ENCODE measurements around the gene GGTLC1.
"Not testable (repeated sequence)": the region's sequence is repeated elsewhere in the genome, so short reads cannot be mapped to it uniquely, and the experiment has no call there.

GGTLC1 gene

GRCh38 chr20:23994001-23994633 is 5.5 kb upstream of the GGTLC1 start:
- not testable (repeated sequence) for DNase-seq (ENCODE audit: low read depth in 3 of 3)

- DNase-seq (ENCODE audit: low read depth in 3 of 3) = not testable (repeated sequence)
Measured at GRCh38 chr20:23993440-23993839, 4.9 kb upstream of the GGTLC1 start.

GRCh38 chr20:23990296-23990695 is 1.7 kb upstream of the GGTLC1 start:
- not testable (repeated sequence) for DNase-seq (ENCODE audit: low read depth in 3 of 3)

GRCh38 chr20:23988966-23989365 is 387 bp upstream of the GGTLC1 start:
- not testable (repeated sequence) for DNase-seq (ENCODE audit: low read depth in 3 of 3)

- DNase-seq (ENCODE audit: low read depth in 3 of 3) = not testable (repeated sequence)
Measured at GRCh38 chr20:23986716-23987115, 1.9 kb downstream of the GGTLC1 start.

DNA sequence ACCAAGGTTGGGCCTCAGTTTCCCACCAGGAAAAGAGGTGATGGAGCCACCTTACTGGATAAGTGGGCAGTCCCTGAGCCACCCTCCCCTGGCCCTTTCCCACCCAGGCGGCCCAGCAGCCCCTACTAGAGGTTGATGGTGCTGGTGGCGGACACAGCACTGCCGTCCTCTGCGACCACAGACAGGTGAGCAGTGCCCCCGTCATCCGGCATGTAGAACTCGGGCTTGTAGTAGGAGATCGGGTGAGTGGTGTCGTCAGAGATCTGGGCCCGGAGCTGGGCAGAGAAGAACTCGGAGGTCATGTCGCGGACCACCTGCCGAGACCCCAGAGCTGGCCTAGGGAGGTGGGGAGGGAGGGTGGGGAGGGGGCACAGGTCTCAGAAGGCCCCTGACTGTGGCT is 2.3 kb downstream of the GGTLC1 start:
- not testable (repeated sequence) for DNase-seq (ENCODE audit: low read depth in 3 of 3)

DNA sequence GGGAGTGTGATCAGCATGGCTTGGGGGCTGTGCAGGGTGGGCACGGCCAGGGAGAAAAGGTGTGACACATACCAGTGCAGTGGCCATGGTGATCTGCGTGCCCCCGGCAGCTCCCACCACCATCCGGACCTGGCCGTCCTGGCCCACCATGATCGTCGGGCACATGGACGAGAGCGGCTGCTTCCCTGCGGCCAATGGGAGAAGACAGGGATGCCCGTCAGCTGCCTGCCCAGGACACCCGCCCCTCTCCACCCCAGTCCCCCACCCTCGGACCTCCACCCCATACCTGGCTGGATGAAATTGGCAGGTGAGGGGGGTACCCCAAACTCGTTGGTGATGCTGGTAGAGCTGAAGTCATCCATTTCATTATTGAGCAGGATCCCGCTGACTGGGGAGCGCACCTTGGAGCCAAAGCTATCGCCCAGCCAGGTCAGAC is 2.8 kb downstream of the GGTLC1 start:
- not testable (repeated sequence) for DNase-seq (ENCODE audit: low read depth in 3 of 3)

DNA sequence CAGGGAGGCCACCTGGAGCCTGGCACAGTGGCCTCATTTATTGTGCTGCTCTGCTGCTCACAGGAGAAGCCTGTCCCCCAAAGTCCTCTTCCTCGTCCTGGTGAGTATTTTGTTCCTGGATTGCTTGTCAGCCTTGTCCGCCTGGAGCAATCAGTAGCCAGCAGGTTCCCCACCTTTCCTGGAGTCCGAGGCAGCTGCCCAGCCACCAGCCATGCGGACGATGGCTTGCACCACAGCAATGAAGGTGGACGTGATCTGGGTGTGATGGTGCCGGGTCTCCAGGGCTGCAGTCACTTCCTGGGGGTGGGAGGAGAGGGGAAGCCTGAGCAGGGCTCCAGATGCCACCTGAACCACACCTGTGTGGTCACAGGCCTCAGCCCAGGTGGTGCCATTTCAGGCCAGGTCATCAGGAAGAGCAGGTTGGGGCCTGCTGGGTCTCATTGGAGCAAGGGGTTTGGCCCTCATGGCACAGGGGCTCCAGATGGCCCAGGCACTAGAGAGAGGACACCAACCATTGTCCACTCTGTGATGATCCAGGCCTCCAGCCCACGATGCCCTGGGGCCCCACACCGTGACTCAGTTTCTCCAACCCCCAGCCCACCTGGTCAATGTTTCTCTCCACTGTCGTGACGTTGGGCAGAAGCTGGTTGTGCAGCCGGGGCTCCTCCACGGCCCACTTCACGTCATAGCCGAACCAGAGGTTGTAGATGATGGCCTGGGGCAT is 3.4 kb downstream of the GGTLC1 start:
- DNase-seq (ENCODE audit: low read depth in 3 of 3) = not testable (repeated sequence)

- not testable (repeated sequence) for DNase-seq (ENCODE audit: low read depth in 3 of 3)
Measured at GRCh38 chr20:23984476-23985023, 4.0 kb downstream of the GGTLC1 start.

- not testable (repeated sequence) for DNase-seq (ENCODE audit: low read depth in 3 of 3)
Measured at GRCh38 chr20:23982112-23983018, 6.2 kb downstream of the GGTLC1 start.

GRCh38 chr20:23981526-23981925 is 7.1 kb downstream of the GGTLC1 start:
- not testable (repeated sequence) for DNase-seq (ENCODE audit: low read depth in 3 of 3)

- not testable (repeated sequence) for DNase-seq (ENCODE audit: low read depth in 3 of 3)
Measured at GRCh38 chr20:23981014-23981413, 7.6 kb downstream of the GGTLC1 start.

DNA sequence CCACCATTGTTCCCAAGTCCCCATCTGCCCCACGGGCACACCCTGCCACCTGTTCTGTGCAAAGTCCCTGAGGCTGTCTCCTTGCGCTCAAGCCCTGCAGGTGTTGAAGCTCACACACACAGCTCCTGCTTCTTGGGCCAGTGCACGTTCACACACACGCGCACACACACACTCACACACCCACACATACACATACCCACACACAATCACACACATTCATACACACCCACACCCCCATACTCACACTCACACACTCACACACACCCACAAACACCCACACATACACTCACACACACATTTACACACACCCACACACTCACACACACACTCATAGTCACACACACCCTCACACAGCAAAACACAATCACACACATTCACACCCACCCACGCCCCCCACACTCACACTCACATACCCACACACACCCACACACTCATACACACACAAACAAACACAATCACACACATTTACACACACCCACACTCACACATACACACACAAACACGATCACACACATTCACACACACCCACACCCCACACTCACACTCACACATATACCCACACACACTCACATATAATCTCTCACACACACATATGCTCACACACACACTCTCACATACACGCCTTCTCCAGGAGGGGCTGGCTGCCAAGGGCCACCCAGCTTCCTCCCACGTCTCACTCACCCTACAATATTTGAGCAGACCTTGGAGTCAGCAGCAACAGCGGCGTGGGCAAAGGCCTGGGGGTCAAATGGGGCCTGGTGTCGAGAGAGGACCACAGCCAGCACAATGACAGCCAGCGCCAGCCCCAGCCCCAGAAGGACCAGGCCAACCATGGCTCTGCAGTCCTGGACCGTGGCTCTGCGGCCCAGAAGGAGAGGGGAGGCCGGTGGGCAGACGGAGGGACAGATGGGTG is 8.4 kb downstream of the GGTLC1 start:
- DNase-seq (ENCODE audit: low read depth in 3 of 3) = not testable (repeated sequence)

DNA sequence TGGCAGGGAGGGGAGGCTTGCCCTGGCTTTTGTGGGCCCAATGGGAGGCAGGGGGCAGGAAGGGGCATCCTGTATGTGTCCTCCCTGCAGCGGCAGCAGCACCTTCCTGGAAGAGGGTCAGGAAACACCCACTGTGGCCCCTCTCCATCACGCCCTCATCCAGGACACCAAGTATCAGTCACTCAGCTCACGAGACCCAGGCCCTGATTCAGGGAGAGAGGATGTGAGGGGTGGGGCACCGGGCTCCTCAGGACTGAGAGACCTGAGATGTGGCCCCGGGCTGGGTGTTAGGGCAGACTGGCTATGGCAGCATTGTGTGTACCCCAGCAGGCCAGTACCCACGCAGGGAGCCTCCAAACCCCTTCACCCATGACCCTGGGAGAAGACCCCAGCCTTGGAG is 9.2 kb downstream of the GGTLC1 start:
- DNase-seq (ENCODE audit: low read depth in 3 of 3) = not testable (repeated sequence)

- DNase-seq (ENCODE audit: low read depth in 3 of 3) = not testable (repeated sequence)
Measured at GRCh38 chr20:23978457-23978856, 10.1 kb downstream of the GGTLC1 start.

DNA sequence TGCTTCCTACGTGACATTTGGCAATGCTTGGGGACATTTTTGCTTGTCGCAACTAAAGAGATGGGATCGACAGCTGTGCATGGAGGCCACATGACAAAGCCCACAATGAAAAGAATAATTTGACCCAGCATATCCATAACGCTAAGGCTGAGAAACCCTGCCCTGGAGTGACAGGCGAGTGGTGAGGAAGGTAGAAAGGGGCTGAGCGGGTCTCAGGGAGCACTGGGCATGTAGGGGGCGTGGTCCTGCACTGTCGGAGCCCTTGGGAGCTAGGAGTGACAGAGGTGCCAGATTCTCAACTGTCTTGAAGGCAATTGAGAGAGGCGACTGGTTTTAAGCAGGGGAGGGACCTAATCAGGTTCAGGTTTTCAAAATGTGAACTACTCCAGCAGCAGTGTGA is 13.6 kb downstream of the GGTLC1 start:
- no peak for DNase-seq (ENCODE audit: low read depth in 3 of 3)

DNA sequence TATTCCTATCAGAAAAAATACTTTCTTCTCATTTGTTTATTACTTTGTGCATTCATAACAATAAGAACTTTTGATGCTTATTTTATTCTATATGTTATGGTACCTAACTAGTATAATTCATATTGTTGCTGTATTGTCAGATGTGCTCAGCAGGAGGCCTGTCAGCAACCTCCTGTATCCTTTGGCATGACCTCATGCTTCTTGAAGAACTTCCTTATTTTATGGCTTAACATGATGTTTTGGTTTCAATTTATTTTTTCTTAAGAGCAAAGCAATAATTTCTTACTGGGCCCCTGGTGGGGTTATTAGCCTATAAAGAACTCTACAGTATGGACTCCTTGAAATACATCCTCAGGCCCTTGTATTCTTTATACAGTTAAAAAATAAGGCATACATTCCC is 17.3 kb downstream of the GGTLC1 start:
- DNase-seq (ENCODE audit: low read depth in 3 of 3) = no peak

DNA sequence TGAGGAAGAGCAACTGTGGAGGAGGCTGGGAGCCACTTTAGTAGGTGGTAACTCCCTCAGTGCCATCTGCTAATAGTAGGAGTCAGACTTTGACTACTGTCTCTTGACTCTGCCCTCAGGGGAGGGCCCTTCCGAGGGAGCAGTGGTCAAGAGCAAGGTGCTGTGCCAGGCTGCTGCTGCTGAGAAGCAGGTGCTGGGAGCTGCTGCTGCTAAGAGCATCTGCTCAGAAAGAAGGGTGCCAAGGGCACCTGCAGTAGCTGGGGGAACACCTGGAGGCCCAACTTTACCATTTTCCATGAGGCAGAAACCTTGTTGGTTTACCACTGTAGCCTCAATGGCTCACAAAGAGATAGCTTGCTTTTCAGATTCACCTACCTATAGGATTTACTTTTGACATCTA is 18.5 kb downstream of the GGTLC1 start:
- DNase-seq (ENCODE audit: low read depth in 3 of 3) = no peak

GRCh38 chr20:23967616-23967979 is 21.0 kb downstream of the GGTLC1 start:
- DNase-seq (ENCODE audit: low read depth in 3 of 3) = no peak

DNA sequence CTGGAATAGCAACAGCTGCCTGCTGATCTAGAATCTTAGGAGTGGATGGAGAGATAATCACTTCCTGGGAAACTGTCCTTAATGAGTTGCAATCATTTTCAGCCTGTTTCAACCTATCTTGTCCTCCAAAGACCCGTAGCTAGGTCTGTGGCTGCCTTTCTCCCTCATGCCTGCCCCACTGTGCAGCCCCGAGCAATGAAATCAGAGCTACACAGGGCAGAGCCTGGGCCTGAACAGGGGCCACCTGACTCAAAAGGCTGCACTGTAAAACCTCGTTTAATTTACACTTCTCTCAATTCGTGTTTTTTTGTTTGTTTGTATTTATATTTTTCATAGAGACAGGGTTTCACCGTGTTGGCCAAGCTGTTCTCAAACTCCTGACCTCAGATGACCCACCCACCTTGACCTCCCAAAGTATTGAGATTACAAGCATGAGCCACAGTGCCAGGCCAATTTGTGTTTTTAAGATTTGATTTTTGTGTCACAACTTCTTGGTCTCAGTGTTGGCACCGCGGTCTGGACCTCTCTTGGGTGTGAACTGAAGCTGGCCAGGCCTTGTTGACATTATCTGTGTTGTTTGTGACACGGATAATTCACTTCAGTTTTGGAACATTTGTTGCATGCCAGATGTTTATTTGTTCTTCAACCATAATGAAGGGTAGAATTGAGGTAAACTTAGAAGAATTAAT is 21.5 kb downstream of the GGTLC1 start:
- no peak for DNase-seq (ENCODE audit: low read depth in 3 of 3)

Measured in stimulated activated CD4-positive, alpha-beta T cell treated with anti-CD3 and anti-CD28 coated beads, TNF-alpha, amount 100 ng/mL, for 48 hours (primary cell).